ENCODE results near the gene WDR88. TPM values are rescaled to one million over a fixed set of nuclear protein-coding genes. Genes with fewer than 3 reads are reported as not detected.

The WDR88 gene
- total and polyA plus RNA-seq, 2 of the 13 experiments (the other 11 are each of a cell fraction or from before 2014, with no cell fraction given), result not detected

GRCh38 chr19:33098055-33098534 lies 33.8 kb upstream of the WDR88 start (continued):
- TF ChIP-seq CBX5 (CRISPR knock-in tag; IDR thresholded peaks at IDR 0.05; ENCODE audit: borderline replicate concordance) (no peak), JUND (CRISPR knock-in tag; IDR thresholded peaks at IDR 0.05) (no peak), TBX2 (CRISPR knock-in tag; IDR thresholded peaks at IDR 0.05; ENCODE audit: borderline replicate concordance) (peak; percentile 81), ZNF652 (CRISPR knock-in tag; IDR thresholded peaks at IDR 0.05; ENCODE audit: borderline replicate concordance, low read depth) (no peak), SP4 (CRISPR knock-in tag; IDR thresholded peaks at IDR 0.05) (no peak), ZIK1 (CRISPR knock-in tag; IDR thresholded peaks at IDR 0.05; ENCODE audit: borderline replicate concordance, low read depth) (no peak), MEIS2 (CRISPR knock-in tag; IDR thresholded peaks at IDR 0.05) (peak; percentile 43; the same call in 1 of the 2 replicates), NFKB2 (CRISPR knock-in tag; IDR thresholded peaks at IDR 0.05; ENCODE audit: borderline replicate concordance) (no peak), ETV6 (CRISPR knock-in tag; conservative IDR thresholded peaks at IDR 0.05) (no peak), ZNF768 (CRISPR knock-in tag; IDR thresholded peaks at IDR 0.05) (no peak), RNF2 (conservative IDR thresholded peaks at IDR 0.05; ENCODE audit: low read depth) (no peak), ZNF281 (CRISPR knock-in tag; IDR thresholded peaks at IDR 0.05; ENCODE audit: borderline replicate concordance) (0 out of 2 replicates have a peak, but pooled peaks have one; percentile 18), PLSCR1 (CRISPR knock-in tag; IDR thresholded peaks at IDR 0.05; ENCODE audit: borderline replicate concordance) (no peak), KAT7 (CRISPR knock-in tag; IDR thresholded peaks at IDR 0.05; ENCODE audit: borderline replicate concordance) (no peak), ZNF205 (CRISPR knock-in tag; IDR thresholded peaks at IDR 0.05) (no peak), NPAS2 (CRISPR knock-in tag; IDR thresholded peaks at IDR 0.05; ENCODE audit: borderline replicate concordance) (no peak), HNRNPUL1 (IDR thresholded peaks at IDR 0.05; ENCODE audit: low read depth, low read length) (no peak), CREB3 (CRISPR knock-in tag; IDR thresholded peaks at IDR 0.05) (no peak), RBM22 (optimal IDR thresholded peaks at IDR 0.05; ENCODE audit: low read length) (no peak), ZNF432 (CRISPR knock-in tag; IDR thresholded peaks at IDR 0.05; ENCODE audit: borderline replicate concordance) (no peak), HMGA1 (CRISPR knock-in tag; conservative IDR thresholded peaks at IDR 0.05) (no peak), KLF13 (CRISPR knock-in tag; IDR thresholded peaks at IDR 0.05) (no peak), HNRNPK (IDR thresholded peaks at IDR 0.05; ENCODE audit: low read depth, low read length, poor library complexity, severe bottlenecking) (no peak)
